Mucosa of descending colon (tissue), 3 donors: ENCODE results near the gene PBX2. TPM values are rescaled to one million over a fixed set of nuclear protein-coding genes. Genes with fewer than 3 reads are reported as not detected.
A peak's percentile ranks its signal among the peaks of the same experiment; 100 is the strongest.

Experiments used
- ATAC-seq: fragments of 200-7000 bp; cut with Tn5 transposase; one replicate; pipeline ENCODE4 v1.9.1; 2020; ENCODE audit warnings: mild to moderate bottlenecking, moderate library complexity
- DNase-seq, 3 donors: peaks; one replicate each; pipeline ENCODE4 v3.0.0-alpha.2; 2020
- H3K36me3 ChIP-seq: fragments of 200-600 bp; one replicate; pipeline ENCODE4 v1.8.0; 2021; ENCODE audit warnings: low read depth, mild to moderate bottlenecking
- H3K4me1 ChIP-seq: fragments of 200-600 bp; one replicate; pipeline ENCODE4 v1.8.0; 2021; ENCODE audit warnings: low read depth, mild to moderate bottlenecking
- H3K4me3 ChIP-seq: fragments of 200-600 bp; one replicate; pipeline ENCODE4 v1.8.0; 2021; ENCODE audit warnings: mild to moderate bottlenecking
- H3K9me3 ChIP-seq: fragments of 200-600 bp; one replicate; pipeline ENCODE4 v1.8.0; 2021; ENCODE audit warnings: mild to moderate bottlenecking
- intact Hi-C, 2 donors: fragments of 100-400 bp; cut with DNase I in 1 of 2; cut with micrococcal nuclease in 1 of 2; formaldehyde crosslinking; loops; one replicate each; pipeline versions ENCODE4 v1.11.0 to v1.11.1; 2022; cut with DNase I, micrococcal nuclease
- total RNA-seq, 3 donors: library from RNA; stranded (reverse); fragmentation: NEBNext Ultra II Directional in 2 of 3; extraction: Animal tissue kit (Norgen Biotek cat#: 25700) in 2 of 3; gene quantifications; one replicate each; pipeline versions ENCODE4 v1.2.1 to v1.2.4, GENCODE V29; 2021 to 2023
- TF ChIP-seq, protein P1 (sequence below): fragments of 200-600 bp; IDR thresholded peaks from one replicate; pipeline ENCODE4 v1.8.0; 2022; ENCODE audit warnings: antibody characterized with exemption, mild to moderate bottlenecking
- donor health status: DM: no; HTN: no; CAD: no; lungs with moderate emphysema.
- donor health status: DM: no; HTN: no; CAD: no.
- donor health status: DM: no; HTN: yes; CAD: no.

The PBX2 gene
- total RNA-seq, 3 donors from 2014 or later: 49.4 to 97.7 (median 53.9) TPM

DNA sequence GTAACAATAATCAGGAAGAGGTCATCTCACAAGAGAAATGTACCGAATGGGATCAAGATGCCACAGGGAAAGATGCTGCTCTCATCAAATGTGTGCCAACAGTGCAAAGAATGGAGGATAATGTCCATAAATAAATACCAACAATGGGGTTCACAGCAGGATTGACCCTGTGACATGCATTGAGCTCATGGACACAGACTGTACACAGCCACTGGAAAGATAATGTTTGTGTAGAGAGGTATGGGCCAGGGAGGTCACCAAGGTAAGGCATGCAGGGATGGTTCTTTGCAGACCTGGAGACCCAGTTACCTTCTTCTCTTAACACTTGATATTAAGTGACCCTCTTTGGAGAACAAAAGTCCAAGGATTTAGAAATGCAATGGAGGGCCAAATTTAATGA is 15.6 kb downstream of the PBX2 start:
- no peaks in the 10 kb centered on the region for H3K9me3 ChIP-seq
- DNase-seq (no peak), ATAC-seq (no peak)
- peaks cover 22% of the 10 kb centered on the region for H3K4me1 ChIP-seq
- intact Hi-C loops: no loop called here
- H3K36me3 ChIP-seq: peaks cover 4% of the 10 kb centered on the region
- TF ChIP-seq, protein P1, sequence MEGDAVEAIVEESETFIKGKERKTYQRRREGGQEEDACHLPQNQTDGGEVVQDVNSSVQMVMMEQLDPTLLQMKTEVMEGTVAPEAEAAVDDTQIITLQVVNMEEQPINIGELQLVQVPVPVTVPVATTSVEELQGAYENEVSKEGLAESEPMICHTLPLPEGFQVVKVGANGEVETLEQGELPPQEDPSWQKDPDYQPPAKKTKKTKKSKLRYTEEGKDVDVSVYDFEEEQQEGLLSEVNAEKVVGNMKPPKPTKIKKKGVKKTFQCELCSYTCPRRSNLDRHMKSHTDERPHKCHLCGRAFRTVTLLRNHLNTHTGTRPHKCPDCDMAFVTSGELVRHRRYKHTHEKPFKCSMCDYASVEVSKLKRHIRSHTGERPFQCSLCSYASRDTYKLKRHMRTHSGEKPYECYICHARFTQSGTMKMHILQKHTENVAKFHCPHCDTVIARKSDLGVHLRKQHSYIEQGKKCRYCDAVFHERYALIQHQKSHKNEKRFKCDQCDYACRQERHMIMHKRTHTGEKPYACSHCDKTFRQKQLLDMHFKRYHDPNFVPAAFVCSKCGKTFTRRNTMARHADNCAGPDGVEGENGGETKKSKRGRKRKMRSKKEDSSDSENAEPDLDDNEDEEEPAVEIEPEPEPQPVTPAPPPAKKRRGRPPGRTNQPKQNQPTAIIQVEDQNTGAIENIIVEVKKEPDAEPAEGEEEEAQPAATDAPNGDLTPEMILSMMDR: no peak
- H3K4me3 ChIP-seq: no peak overlapping the region

DNA sequence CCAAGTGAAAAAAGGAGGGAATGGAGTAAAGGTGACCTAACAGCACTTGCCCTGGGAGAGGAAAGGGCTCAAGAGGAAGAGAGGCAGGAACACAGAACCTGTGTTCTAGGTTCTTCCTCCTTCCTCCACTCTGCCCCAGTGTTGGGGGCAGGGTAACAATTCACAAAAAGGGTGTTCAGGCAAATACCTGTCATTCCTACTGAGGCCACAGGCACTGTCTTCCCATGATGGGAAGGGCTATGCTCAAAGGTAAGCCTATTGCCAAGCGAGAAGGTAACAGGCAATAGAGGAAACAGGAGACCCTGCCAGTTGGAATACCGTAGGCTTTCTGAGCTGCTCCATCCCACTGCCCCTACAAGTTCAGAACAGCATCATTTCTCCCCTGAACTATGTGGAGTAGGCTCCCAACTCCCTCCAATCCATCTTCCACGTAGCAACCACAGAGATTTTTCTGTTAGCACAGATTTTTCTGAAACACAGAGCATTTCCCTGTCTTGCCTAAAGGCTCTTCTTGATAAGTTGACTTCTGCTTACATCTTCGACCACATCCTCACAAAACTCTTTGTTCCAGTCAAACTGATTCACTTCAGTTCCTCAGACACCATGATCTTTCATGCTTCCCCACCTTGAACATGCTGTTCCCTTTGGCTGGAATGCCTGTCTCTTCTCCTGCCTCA is 16.8 kb downstream of the PBX2 start:
- Histone ChIP-seq H3K36me3 (peaks cover 4% of the 10 kb centered on the region), H3K4me1 (peaks cover 17% of the 10 kb centered on the region), H3K4me3 (no peak overlapping the region), H3K9me3 (no peaks in the 10 kb centered on the region)
- ATAC-seq (no peak), DNase-seq (no peak)
- intact Hi-C loops: no loop called here
- TF ChIP-seq, protein P1: no peak

DNA sequence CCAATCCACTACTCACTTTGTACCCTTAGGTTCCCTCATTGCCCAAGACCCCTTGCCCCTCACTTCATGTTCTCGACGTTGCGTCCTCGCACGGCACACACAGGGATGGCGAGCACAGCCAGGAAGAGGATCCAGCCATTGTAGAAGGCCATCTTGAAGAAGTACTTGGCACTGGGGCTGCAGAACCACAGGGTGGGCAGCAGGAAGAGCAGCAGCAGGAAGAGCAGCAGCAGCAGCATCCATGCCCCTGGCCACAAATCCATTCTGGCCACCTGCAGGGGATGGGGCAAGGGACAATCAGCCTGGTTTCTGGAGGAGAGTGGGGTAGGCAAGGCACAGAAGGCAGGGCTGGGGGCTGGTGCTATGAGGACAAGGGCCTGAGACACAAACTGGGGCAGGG is 18.8 kb downstream of the PBX2 start:
- H3K4me1 ChIP-seq: peaks cover 7% of the 10 kb centered on the region
- intact Hi-C loops: no loop called here
- H3K4me3 ChIP-seq: no peak overlapping the region
- H3K9me3 ChIP-seq: no peaks in the 10 kb centered on the region
- TF ChIP-seq, protein P1: no peak
- ATAC-seq (no peak), DNase-seq (no peak)
- no peaks in the 10 kb centered on the region for H3K36me3 ChIP-seq

DNA sequence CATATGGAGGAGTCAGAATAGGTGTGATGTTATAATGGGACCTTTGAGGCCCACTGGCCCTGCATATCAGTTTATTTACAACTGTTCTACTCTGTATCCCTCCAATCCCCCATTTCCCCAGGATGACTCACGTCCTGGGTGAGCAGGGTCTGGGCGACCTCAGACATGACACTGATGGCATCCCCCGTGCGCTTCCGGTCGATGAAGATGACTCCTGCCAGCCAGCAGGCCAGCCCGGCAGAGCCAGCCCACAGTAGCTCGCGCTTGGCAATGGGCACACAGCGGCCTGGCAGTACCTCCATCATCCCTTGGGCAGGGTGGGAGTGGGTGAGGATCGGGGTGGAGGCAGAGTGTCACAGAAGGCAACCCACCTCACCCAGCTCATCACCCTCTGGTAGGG is 19.7 kb downstream of the PBX2 start:
- peaks cover 6% of the 10 kb centered on the region for H3K4me1 ChIP-seq
- TF ChIP-seq, protein P1: no peak
- intact Hi-C loops: no loop called here
- H3K4me3 ChIP-seq: no peak overlapping the region
- no peaks in the 10 kb centered on the region for H3K9me3 ChIP-seq
- DNase-seq: peak in 2 of 3 donors; percentile 8 to 33
- no peak for ATAC-seq
- no peaks in the 10 kb centered on the region for H3K36me3 ChIP-seq

DNA sequence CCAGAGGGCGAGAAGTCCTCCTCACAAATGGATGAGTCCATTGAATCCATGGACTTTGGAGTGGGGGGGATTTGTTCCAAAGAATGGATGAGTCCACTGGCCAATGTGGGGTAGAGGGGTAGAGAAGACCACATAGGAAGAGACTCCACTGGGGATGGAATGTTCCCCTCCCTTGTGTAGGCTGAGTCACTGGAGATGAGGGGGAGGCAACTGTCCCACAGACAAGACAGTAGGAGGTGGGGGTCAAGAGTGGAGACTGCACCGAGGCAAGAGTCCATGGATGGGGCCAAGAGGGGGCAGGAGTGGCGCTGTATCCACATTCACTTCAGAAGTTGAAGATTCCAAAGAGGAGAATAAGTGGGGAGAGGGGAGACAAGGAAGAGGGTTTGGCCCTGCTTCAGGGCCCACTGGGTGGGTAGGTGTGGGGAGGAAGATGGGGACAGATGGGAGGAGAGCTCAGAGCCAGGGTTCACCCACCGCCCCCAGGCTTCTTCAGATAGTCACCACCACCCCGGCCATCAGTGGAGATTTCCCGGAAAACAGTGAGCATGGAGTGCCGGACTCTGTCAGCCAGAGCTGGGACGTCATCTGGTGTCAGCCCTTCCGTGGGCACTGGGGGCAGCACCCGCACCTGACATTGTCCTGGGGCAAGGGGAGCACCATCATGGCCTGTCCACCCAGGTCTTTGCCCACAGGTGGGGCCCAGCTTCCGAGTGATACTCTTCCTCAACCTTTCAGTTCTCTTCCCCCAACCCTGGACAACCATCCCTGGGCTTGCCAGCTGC is 21.0 kb downstream of the PBX2 start:
- ATAC-seq (no peak), DNase-seq (peak in 2 of 3 donors; percentile 23 to 36)
- H3K36me3 ChIP-seq: no peaks in the 10 kb centered on the region
- H3K4me1 ChIP-seq: no peaks in the 10 kb centered on the region
- H3K9me3 ChIP-seq: no peaks in the 10 kb centered on the region
- H3K4me3 ChIP-seq: no peak overlapping the region
- TF ChIP-seq, protein P1: no peak
- intact Hi-C loops: no loop called here
